Measurements from ENCODE around the gene NADK2.

DNA sequence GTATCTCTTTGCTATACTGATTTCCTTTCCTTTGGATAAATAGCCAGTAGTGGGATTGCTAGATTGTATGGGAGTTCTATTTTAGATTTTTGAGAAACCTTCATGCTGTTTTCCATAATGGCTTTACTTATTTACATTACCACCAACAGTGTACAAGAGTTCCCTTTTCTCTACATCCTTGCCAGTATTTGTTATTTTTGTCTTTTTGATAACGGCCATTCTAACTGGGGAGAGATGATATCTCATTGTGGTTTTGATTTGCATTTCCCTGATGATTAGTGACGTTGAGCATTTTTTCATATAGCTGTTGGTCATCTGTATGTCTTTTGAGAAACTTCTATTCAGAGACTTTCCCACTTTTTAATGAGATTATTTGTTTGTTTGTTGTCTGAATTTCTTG, 25.8 kb downstream of the NADK2 start:
- TF ChIP-seq FOXM1 (IDR thresholded peaks at IDR 0.05; ENCODE audit: borderline replicate concordance): no peak
- TF ChIP-seq SUZ12 (IDR thresholded peaks at IDR 0.05): no peak
- TF ChIP-seq TARDBP (IDR thresholded peaks at IDR 0.05): no peak
- TF ChIP-seq FOXK2 (IDR thresholded peaks at IDR 0.05): no peak
- TF ChIP-seq BHLHE40 (IDR thresholded peaks at IDR 0.05; ENCODE audit: borderline replicate concordance): no peak
- no peak for TF ChIP-seq ELF4 (IDR thresholded peaks at IDR 0.05)
- no peak for TF ChIP-seq FOXA1 (IDR thresholded peaks at IDR 0.05)
- no peak for TF ChIP-seq SP1 (IDR thresholded peaks at IDR 0.05)
- TF ChIP-seq HDGF (IDR thresholded peaks at IDR 0.05; ENCODE audit: borderline replicate concordance): no peak
